ENCODE results near the gene ARHGEF7.

The ARHGEF7 gene

DNA sequence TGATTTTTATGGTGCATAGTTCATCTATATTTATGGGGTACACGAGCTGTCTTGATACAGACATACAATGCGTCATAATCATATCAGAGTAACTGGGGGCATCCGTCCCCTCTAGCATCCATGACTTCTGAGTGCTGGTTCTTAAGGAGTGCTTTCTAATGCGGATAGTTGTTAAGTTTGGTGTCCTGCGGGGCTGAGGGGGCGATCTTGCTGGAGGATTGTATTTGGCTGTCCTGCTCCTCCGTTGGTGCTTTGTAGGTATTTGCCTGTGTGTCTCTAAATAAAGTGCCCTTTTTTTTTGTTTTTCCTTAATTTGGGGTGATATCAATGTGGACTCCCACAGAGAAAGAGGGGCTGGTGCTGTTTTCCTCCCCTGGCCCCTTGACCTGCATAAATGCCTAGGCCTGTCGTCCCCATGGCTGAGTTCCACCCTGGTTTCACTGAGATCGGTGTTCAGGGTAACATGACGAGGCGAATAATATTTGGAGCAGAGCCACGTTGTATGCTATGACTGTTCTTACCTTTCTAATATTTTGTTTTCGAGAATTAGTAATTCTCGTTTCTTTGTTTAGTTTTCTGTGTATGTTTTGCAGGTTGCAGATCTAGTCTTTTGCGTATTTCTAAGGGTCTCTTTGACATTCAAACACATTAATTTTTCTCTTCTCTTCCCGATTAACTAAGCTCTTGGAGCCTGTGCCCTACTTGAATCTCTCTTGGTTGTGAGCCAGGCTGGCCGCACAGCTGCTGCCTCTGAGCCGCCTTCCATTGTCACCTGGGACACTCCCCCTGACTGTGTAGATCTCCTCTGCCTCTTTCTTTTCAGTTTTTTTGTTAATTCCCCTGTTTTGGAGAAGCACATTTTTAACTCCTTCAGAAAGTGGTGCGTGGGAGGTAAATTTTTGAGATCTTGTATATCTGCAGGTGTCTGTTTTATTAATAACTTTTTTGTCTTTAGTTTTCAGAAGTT, 100.3 kb downstream of the ARHGEF7 start:
- Histone ChIP-seq H3K9me3 (ENCODE audit: control insufficient read depth in 1 of 2, low read length in 2 of 2) (no peaks in the 10 kb centered on the region), H3K4me3 (ENCODE audit: low read depth in 1 of 2, low read length in 2 of 2) (no peak overlapping the region), H3K27ac (ENCODE audit: low read depth, low read length) (no peak overlapping the region), H3K9ac (ENCODE audit: low read depth in 1 of 2, low read length in 2 of 2) (no peak overlapping the region), H3K27me3 (ENCODE audit: control insufficient read depth in 1 of 2, insufficient read depth in 2 of 2, low read length in 2 of 2) (no peaks in the 10 kb centered on the region), H3K4me1 (ENCODE audit: control insufficient read depth in 1 of 2, insufficient read depth in 2 of 2, low read length in 2 of 2) (peaks cover 10 to 24% of the 10 kb centered on the region in 2 donors), H3K36me3 (ENCODE audit: control insufficient read depth in 1 of 2, insufficient read depth in 2 of 2, low read length in 2 of 2) (peaks cover 0 to 14% of the 10 kb centered on the region in 2 donors)

GRCh38 chr13:111216166-111216960, 101.3 kb downstream of the ARHGEF7 start:
- Histone ChIP-seq H3K36me3 (ENCODE audit: control insufficient read depth in 1 of 2, insufficient read depth in 2 of 2, low read length in 2 of 2) (peaks cover 0 to 18% of the 10 kb centered on the region in 2 donors), H3K4me1 (ENCODE audit: control insufficient read depth in 1 of 2, insufficient read depth in 2 of 2, low read length in 2 of 2) (peaks cover 4 to 14% of the 10 kb centered on the region in 2 donors), H3K27me3 (ENCODE audit: control insufficient read depth in 1 of 2, insufficient read depth in 2 of 2, low read length in 2 of 2) (no peaks in the 10 kb centered on the region), H3K27ac (ENCODE audit: low read depth, low read length) (no peak overlapping the region), H3K9ac (ENCODE audit: low read depth in 1 of 2, low read length in 2 of 2) (no peak overlapping the region), H3K9me3 (ENCODE audit: control insufficient read depth in 1 of 2, low read length in 2 of 2) (no peaks in the 10 kb centered on the region), H3K4me3 (ENCODE audit: low read depth in 1 of 2, low read length in 2 of 2) (no peak overlapping the region)

DNA sequence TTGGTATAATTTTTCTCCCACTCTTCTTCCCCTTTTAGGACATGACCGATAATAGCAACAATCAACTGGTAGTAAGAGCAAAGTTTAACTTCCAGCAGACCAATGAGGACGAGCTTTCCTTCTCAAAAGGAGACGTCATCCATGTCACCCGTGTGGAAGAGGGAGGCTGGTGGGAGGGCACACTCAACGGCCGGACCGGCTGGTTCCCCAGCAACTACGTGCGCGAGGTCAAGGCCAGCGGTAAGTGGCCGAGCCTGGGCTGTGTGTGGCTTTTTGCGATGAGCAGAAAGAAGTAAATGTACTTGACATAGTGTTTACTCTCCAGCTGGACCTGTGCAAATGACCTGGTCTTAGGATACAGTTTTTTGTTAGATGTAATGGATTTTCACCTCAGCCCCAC, 102.5 kb downstream of the ARHGEF7 start:
- Histone ChIP-seq H3K9ac (ENCODE audit: low read depth in 1 of 2, low read length in 2 of 2) (no peak overlapping the region), H3K27ac (ENCODE audit: low read depth, low read length) (no peak overlapping the region), H3K9me3 (ENCODE audit: control insufficient read depth in 1 of 2, low read length in 2 of 2) (no peaks in the 10 kb centered on the region), H3K4me3 (ENCODE audit: low read depth in 1 of 2, low read length in 2 of 2) (no peak overlapping the region), H3K4me1 (ENCODE audit: control insufficient read depth in 1 of 2, insufficient read depth in 2 of 2, low read length in 2 of 2) (peaks cover 4% of the 10 kb centered on the region in 2 donors), H3K36me3 (ENCODE audit: control insufficient read depth in 1 of 2, insufficient read depth in 2 of 2, low read length in 2 of 2) (peaks cover 0 to 18% of the 10 kb centered on the region in 2 donors), H3K27me3 (ENCODE audit: control insufficient read depth in 1 of 2, insufficient read depth in 2 of 2, low read length in 2 of 2) (no peaks in the 10 kb centered on the region)

GRCh38 chr13:111219280-111219679, 104.2 kb downstream of the ARHGEF7 start:
- H3K4me1 ChIP-seq (ENCODE audit: control insufficient read depth in 1 of 2, insufficient read depth in 2 of 2, low read length in 2 of 2): peaks cover 0 to 4% of the 10 kb centered on the region in 2 donors

DNA sequence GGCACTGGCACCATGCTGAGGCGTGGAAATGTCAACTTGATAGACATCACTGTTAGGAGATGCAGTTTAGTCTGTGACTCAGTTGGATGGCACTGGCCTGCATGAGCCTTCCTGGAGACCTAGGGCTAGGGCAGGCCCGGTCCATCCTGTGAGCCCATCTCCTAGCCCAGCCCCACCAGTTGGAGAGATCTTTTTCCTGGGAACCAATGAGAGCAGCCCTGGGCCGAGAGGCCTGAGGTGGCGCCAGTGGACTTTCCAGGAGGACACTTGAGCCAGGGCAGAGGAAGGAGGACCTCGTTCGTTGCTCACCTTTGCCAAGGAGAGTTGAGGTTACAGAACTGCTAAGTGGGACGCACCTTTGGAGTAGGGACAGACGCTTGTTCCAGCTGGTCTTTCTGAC, 104.8 kb downstream of the ARHGEF7 start:
- Histone ChIP-seq H3K9ac (ENCODE audit: low read depth in 1 of 2, low read length in 2 of 2) (no peak overlapping the region), H3K36me3 (ENCODE audit: control insufficient read depth in 1 of 2, insufficient read depth in 2 of 2, low read length in 2 of 2) (peaks cover 0 to 13% of the 10 kb centered on the region in 2 donors), H3K4me3 (ENCODE audit: low read depth in 1 of 2, low read length in 2 of 2) (no peak overlapping the region), H3K27me3 (ENCODE audit: control insufficient read depth in 1 of 2, insufficient read depth in 2 of 2, low read length in 2 of 2) (no peaks in the 10 kb centered on the region), H3K4me1 (ENCODE audit: control insufficient read depth in 1 of 2, insufficient read depth in 2 of 2, low read length in 2 of 2) (peaks cover 0 to 4% of the 10 kb centered on the region in 2 donors), H3K9me3 (ENCODE audit: control insufficient read depth in 1 of 2, low read length in 2 of 2) (no peaks in the 10 kb centered on the region), H3K27ac (ENCODE audit: low read depth, low read length) (no peak overlapping the region)

More at GRCh38 chr13:111219280-111219679, 104.2 kb downstream of the ARHGEF7 start:
- no peaks in the 10 kb centered on the region for H3K9me3 ChIP-seq (ENCODE audit: control insufficient read depth in 1 of 2, low read length in 2 of 2)
- H3K9ac ChIP-seq (ENCODE audit: low read depth in 1 of 2, low read length in 2 of 2): no peak overlapping the region
- H3K4me3 ChIP-seq (ENCODE audit: low read depth in 1 of 2, low read length in 2 of 2): no peak overlapping the region
- no peaks in the 10 kb centered on the region for H3K27me3 ChIP-seq (ENCODE audit: control insufficient read depth in 1 of 2, insufficient read depth in 2 of 2, low read length in 2 of 2)
- no peak overlapping the region for H3K27ac ChIP-seq (ENCODE audit: low read depth, low read length)
- peaks cover 0 to 14% of the 10 kb centered on the region in 2 donors for H3K36me3 ChIP-seq (ENCODE audit: control insufficient read depth in 1 of 2, insufficient read depth in 2 of 2, low read length in 2 of 2)

GRCh38 chr13:111225166-111225565, 110.1 kb downstream of the ARHGEF7 start:
- Histone ChIP-seq H3K27me3 (ENCODE audit: control insufficient read depth in 1 of 2, insufficient read depth in 2 of 2, low read length in 2 of 2) (no peaks in the 10 kb centered on the region), H3K4me1 (ENCODE audit: control insufficient read depth in 1 of 2, insufficient read depth in 2 of 2, low read length in 2 of 2) (no peaks in the 10 kb centered on the region), H3K9ac (ENCODE audit: low read depth in 1 of 2, low read length in 2 of 2) (no peak overlapping the region), H3K36me3 (ENCODE audit: control insufficient read depth in 1 of 2, insufficient read depth in 2 of 2, low read length in 2 of 2) (peaks cover 5 to 28% of the 10 kb centered on the region in 2 donors), H3K9me3 (ENCODE audit: control insufficient read depth in 1 of 2, low read length in 2 of 2) (no peaks in the 10 kb centered on the region), H3K4me3 (ENCODE audit: low read depth in 1 of 2, low read length in 2 of 2) (no peak overlapping the region), H3K27ac (ENCODE audit: low read depth, low read length) (no peak overlapping the region)

DNA sequence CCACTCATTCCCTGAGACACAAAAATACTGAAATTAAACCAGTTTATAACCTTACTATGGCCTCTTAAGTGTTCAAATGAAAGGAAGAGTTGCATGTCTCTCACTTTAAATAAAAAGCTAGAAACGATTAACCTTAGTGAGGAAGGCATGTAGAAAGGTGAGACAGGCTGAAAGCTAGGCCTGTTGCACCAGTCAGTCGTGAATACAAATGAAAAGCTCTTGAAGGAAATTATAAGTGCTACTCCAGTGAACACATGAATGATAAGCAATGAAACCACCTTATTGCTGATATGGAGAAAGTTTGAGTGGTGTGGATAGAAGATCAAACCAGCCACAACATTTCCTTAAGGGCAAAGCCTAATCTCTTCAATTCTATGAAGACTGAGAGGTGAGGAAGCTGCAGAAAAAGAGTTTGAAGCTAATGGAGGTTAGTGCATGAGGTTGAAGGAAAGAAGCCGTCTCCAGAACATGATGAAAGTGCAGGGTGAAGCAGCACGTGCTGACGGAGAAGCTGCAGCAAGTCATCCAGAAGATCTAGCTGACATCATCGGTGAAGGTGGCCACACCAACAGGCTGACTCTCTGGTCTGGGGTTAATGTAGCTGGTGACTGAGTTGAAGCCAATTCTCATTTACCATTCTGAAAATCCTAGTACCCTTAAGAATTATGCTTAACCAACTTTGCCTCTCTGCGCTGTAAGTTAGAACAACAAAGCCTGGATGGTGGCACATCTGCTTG, 110.9 kb downstream of the ARHGEF7 start:
- Histone ChIP-seq H3K36me3 (ENCODE audit: control insufficient read depth in 1 of 2, insufficient read depth in 2 of 2, low read length in 2 of 2) (peaks cover 5 to 22% of the 10 kb centered on the region in 2 donors), H3K27me3 (ENCODE audit: control insufficient read depth in 1 of 2, insufficient read depth in 2 of 2, low read length in 2 of 2) (no peaks in the 10 kb centered on the region), H3K4me1 (ENCODE audit: control insufficient read depth in 1 of 2, insufficient read depth in 2 of 2, low read length in 2 of 2) (no peaks in the 10 kb centered on the region), H3K4me3 (ENCODE audit: low read depth in 1 of 2, low read length in 2 of 2) (no peak overlapping the region), H3K27ac (ENCODE audit: low read depth, low read length) (no peak overlapping the region), H3K9ac (ENCODE audit: low read depth in 1 of 2, low read length in 2 of 2) (no peak overlapping the region), H3K9me3 (ENCODE audit: control insufficient read depth in 1 of 2, low read length in 2 of 2) (no peaks in the 10 kb centered on the region)

GRCh38 chr13:111227405-111227804, 112.3 kb downstream of the ARHGEF7 start:
- peaks cover 5 to 33% of the 10 kb centered on the region in 2 donors for H3K36me3 ChIP-seq (ENCODE audit: control insufficient read depth in 1 of 2, insufficient read depth in 2 of 2, low read length in 2 of 2)

DNA sequence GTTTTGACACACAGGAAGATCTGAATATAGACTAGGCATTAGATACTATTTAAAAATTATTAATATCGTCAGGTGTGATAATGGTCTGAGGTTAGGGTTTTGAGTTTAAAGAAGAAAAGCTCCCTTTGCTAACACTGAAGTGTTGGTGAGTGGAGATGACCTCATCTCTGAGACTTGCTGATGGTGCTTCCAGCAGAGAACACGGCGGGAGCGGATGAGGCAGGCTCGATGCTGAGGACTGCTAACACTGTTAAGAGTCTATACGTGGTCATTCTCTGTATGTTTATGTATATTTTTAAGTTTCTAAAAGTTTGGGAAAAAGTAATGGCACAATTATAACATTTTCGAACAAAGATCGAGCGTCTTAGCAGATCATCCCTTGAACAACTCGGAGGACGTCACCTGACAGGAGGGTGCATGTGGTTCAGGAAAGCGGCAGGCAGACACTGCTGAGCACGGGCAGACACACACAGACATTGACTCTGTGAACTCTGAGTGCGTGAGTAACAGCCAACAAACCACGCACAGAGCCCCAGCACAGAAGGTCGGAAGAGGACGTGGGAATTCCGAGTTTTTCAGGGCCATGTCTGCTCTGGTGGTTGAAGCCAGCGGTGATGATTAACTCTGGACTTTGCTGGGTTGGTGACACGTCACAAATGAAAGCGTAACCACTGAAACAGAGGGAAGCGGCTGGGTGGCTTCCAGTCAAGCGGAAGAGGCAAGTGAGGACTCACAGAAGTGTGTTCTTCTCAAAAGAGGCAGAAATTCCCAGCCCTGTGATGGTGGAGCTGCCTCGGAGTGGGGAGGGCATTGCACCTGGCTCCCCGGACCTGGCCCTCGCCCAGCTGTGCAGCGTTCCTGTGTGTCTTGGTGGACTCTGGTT, 113.4 kb downstream of the ARHGEF7 start:
- no peak overlapping the region for H3K4me3 ChIP-seq (ENCODE audit: low read depth in 1 of 2, low read length in 2 of 2)
- H3K9me3 ChIP-seq (ENCODE audit: control insufficient read depth in 1 of 2, low read length in 2 of 2): no peaks in the 10 kb centered on the region
- H3K36me3 ChIP-seq (ENCODE audit: control insufficient read depth in 1 of 2, insufficient read depth in 2 of 2, low read length in 2 of 2): peaks cover 5 to 41% of the 10 kb centered on the region in 2 donors
- H3K9ac ChIP-seq (ENCODE audit: low read depth in 1 of 2, low read length in 2 of 2): no peak overlapping the region
- no peaks in the 10 kb centered on the region for H3K4me1 ChIP-seq (ENCODE audit: control insufficient read depth in 1 of 2, insufficient read depth in 2 of 2, low read length in 2 of 2)
- no peak overlapping the region for H3K27ac ChIP-seq (ENCODE audit: low read depth, low read length)
- H3K27me3 ChIP-seq (ENCODE audit: control insufficient read depth in 1 of 2, insufficient read depth in 2 of 2, low read length in 2 of 2): no peaks in the 10 kb centered on the region

More at GRCh38 chr13:111227405-111227804, 112.3 kb downstream of the ARHGEF7 start:
- Histone ChIP-seq H3K9me3 (ENCODE audit: control insufficient read depth in 1 of 2, low read length in 2 of 2) (no peaks in the 10 kb centered on the region), H3K27me3 (ENCODE audit: control insufficient read depth in 1 of 2, insufficient read depth in 2 of 2, low read length in 2 of 2) (no peaks in the 10 kb centered on the region), H3K27ac (ENCODE audit: low read depth, low read length) (no peak overlapping the region), H3K4me3 (ENCODE audit: low read depth in 1 of 2, low read length in 2 of 2) (no peak overlapping the region), H3K4me1 (ENCODE audit: control insufficient read depth in 1 of 2, insufficient read depth in 2 of 2, low read length in 2 of 2) (no peaks in the 10 kb centered on the region), H3K9ac (ENCODE audit: low read depth in 1 of 2, low read length in 2 of 2) (no peak overlapping the region)
